ELF-1 (cell line): ENCODE measurements around the gene UTF1.
"Not testable (repeated sequence)": the region's sequence is repeated elsewhere in the genome, so short reads cannot be mapped to it uniquely, and the experiment has no call there.

Experiments used
- DNase-seq: peaks from one replicate; pipeline ENCODE4 v3.0.0-alpha.2; 2016; ENCODE audit warnings: low read depth, low spot score

Gene UTF1

GRCh38 chr10:133227256-133227655 lies 2.8 kb upstream of the UTF1 start:
- no peak for DNase-seq

GRCh38 chr10:133229265-133230043 lies 563 bp upstream of the UTF1 start:
- DNase-seq = no peak

DNA sequence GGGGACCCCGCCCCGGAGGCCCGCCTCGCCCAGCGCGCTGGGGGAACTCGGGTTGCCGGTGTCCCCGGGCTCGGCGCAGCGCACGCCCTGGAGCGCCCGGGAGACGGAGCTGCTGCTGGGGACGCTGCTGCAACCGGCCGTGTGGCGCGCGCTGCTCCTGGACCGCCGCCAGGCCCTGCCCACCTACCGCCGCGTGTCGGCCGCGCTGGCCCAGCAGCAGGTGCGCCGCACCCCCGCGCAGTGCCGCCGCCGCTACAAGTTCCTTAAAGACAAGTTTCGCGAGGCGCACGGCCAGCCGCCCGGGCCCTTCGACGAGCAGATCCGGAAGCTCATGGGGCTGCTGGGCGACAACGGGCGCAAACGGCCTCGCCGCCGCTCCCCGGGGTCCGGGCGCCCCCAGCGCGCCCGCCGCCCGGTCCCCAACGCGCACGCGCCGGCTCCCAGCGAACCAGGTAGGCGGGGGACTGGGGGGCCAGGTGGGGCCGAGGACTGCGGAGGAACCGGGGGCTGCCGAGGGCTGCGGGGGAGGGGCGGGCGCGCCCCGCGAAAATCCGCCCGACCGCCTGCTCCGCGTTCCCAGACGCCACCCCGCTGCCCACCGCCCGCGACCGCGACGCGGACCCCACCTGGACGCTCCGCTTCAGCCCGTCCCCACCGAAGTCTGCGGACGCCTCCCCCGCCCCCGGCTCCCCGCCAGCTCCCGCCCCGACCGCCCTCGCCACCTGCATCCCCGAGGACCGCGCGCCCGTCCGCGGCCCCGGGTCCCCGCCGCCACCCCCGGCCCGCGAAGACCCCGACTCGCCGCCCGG lies 574 bp downstream of the UTF1 start:
- no peak for DNase-seq

DNA sequence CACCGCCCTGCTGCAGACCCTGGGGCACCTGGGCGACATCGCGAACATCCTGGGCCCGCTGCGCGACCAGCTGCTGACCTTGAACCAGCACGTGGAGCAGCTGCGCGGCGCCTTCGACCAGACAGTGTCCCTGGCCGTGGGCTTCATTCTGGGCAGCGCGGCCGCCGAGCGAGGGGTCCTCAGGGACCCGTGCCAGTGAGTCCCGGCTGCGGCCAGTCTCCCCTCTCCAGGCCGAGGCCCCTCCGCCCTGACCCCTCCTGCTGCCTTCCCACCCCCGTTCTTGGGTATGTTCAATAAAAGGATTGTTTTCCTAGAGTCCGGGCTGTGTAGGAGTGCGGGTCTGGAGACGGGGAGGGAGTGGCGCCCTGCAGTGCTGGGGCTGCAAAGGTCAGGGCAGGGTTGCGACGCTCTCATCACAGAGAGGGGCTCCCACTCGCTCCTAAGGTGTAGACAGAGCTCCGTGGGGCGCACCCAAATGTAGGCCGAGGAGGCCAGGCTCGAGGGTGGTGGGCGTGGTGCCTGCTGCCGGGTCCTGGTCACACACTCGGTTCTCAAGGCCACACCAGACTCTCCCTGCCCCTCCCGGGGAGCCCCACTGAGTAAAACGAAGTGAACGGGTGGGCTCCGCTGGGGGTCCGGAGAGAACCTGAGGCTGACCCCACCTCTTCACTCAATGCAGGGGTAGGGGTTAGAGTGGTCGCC lies 1.4 kb downstream of the UTF1 start:
- DNase-seq = no peak

GRCh38 chr10:133231946-133232574 lies 2.0 kb downstream of the UTF1 start:
- DNase-seq = peak; percentile 82

GRCh38 chr10:133234796-133235195 lies 4.8 kb downstream of the UTF1 start:
- not testable (repeated sequence) for DNase-seq

DNA sequence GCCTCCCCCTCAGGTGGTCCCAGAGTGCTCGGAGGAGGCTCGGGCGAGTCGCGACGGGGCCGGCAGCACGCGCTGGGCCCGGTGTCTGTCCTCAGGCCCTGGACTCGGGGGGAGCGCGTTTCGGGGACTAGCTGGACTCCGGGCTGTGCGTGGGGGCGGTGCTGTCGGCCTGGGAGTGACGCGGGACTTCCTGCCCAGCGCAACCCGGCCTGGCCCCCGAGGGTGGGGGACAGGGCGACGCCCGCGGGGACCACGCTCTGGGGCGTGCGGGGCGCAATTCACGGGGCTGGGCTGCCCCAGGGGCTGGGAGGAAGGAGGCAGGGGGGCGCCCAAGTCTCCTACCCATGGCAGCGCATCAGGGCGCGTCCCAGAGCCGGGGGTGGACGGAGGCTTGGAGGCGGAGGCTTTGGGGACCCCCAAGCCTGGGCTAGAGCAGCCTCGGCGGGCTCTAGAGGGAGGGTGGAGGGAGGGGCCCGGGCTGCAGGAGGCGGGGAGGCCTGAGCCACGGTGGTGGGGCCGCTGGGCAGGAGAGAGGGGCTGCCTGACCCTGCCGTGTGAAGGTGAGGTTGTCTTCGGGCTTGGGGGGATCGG lies 5.3 kb downstream of the UTF1 start:
- DNase-seq = no peak

DNA sequence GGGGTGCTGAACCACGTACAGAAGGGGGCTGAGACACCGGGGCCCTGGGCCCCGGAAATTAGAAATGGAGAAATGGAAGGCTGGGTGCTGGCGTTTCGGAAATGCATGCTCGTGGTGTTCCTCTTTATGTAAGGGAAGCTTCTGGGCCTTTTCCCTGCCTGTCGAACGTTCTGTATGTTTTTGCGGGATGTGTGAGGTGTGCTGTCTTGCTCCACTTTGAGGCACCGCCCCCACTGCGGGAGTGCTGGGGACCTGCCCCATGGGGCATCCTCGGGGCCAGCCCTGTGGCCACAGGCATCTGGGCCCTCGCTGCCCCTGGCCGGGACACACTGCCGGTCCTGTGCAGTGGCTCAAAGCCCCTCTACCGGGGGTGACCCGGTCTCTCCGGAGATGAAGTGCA lies 5.9 kb downstream of the UTF1 start:
- no peak for DNase-seq

DNA sequence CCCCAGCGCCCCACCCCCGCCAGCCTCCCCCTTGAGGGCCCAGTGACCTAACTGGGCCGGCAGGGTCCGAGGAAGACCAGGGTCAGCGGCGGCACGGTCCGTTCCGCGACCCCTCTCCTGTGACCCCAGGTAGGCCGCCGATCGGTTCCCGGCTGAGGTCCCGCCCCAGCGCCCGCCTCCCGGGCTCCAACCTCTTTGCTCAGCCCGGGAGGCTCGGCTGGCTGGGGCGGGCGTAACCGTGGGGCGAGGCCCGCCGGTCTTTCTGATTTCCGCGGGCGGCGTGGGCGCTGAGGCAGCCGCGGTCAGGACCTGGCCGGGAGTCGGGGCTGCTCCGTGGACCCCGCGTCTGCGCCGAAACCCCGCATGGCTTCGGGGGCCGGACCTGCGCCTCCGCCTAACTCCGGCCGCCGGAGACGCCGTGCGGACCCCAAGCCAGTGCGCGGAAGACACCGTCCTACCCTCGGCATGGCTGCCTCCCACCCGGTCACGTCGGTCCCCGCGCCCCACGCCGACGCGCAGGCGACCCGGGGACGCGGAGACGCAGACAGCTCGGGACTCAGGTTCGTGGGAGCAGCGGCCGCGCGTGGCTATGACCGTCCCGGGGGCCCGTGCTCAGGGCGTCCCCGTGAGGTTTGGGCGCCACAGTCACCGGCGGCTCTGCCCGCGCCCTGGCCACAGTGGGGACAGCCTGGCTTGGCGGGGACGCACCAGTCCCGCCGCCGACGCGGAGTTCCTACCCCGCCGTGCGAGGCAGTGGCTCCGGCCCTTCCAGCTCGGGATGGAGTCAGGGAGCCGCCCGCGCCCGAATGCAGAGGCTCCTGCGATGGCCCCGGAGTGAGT lies 6.6 kb downstream of the UTF1 start:
- DNase-seq = no peak

GRCh38 chr10:133237241-133237587 lies 7.2 kb downstream of the UTF1 start:
- DNase-seq = no peak

DNA sequence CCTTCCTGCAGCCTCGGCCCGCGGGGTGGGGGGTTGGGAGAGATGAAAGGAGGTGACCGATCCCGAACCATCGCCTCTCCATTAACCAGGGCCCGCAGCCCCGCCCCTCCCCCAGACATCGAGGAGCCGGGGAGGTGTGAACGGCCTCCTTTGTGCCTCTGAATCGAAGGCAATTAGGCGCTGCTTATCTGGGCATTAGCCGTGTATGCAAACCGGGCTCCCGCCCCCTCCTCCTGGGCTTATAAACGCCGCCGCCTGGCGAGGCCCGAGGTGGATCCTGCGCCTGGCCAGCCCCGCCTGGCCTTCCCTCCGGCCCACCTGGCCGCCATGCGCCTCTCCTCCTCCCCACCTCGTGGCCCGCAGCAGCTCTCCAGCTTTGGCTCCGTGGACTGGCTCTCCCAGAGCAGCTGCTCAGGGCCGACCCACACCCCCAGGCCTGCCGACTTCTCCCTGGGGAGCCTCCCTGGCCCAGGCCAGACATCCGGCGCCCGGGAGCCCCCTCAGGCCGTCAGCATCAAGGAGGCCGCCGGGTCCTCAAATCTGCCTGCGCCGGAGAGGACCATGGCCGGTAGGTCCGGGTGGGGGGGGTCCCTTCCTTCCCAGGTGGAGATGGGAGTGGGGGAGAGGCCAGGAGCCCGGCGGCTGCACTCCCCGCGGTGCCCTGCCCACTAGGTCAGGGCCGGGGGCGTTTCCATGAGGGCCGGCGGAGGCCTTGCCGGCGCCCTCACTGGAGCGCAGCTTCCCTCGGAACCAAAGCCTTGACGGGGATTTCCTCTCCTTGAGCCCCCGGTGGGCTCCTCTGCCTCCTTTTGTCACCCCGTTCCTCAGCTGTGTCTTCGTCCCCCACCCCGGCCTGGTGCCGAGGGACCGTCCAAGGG lies 7.8 kb downstream of the UTF1 start, which contains the start of gene VENTX:
TSS of gene VENTX (plus strand) at position 268 of the 878 bp plus-strand sequence. CDS start at position 328, 60 bp downstream.
- peak; percentile 97 for DNase-seq

DNA sequence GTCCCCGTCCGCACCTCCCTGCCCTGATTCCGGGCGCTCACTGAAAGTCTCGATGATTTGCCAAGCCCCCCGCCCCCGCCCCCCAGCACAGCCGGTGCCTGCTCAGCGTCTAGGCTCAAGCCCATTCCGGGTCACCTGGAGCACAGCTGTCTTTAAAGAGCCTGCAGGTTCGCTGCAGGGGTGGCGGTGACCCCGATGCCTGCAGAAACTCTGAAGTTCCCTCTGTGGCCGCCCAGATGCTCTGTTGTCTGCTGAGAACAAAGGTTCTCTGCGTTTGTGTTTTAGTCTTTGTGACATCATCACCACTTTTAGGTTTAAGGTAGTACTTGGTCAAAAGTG lies 8.4 kb downstream of the UTF1 start:
- no peak for DNase-seq

DNA sequence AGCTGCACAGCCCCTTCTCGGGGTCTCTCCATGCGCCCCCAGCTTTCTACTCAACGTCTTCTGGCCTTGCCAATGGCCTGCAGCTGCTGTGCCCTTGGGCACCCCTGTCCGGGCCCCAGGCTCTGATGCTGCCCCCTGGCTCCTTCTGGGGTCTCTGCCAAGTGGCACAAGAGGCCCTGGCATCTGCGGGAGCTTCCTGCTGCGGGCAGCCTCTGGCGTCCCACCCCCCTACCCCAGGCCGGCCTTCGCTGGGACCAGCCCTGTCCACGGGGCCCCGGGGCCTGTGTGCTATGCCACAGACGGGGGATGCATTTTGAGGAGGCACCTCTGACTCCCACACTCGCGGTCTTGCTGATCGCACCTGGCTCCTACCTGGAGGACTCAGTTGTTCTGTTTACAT lies 10.0 kb downstream of the UTF1 start:
- no peak for DNase-seq

GRCh38 chr10:133241501-133242205 lies 11.6 kb downstream of the UTF1 start:
- DNase-seq = no peak

DNA sequence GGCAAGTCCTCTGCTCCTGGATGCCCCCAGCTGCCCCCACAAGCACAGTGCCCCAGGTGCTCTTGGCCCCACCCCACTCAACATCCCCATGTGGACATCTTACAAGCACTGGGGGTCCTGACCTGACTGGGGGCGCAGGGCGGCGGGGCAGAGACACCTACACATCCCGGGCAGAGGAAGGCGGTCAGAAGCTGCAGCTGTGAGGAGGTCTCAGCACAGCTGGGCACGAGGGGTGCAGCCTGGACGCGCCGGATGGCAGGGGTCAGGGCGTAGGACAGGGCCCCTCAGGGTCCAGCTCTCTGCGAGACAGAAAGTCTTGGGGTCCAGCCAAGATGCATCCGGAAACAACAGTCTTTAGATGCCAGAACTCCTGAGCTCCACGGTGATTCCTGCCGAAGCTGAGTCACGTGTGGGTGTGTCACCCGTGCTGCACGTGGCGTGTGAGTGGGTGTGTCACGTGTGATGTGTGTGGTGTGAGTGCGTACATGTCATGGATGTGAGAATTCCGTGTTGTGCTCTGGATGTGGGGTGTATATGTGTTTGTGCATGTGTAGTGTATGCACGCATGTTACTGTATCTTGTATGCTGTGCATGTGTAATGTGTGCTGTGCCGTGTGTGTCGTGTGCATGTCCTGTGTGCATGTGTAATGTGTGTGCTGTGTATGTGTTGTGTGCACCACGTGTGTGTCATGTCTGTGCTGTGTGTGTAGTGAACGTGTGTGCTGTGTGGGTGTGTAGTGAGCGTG lies 12.8 kb downstream of the UTF1 start:
- DNase-seq = no peak

DNA sequence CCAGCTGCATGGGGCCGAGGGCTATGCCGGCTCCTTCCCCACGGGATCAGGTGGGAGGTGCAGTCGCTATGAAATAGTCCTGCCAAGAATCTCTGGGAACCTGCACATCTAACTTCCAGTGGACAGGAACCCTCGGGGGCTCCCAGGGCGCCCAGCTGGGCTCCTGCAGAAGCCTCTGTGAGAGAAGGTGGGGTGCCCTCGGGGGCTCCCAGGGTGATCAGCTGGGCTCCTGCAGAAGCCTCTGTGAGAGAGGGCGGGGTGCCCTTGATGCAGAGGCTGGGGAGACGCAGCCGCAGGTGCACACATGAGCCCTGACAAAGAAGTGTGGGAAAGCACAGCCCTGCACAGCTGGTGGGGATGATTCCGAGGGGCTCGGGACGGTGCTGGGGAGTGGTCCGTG lies 13.6 kb downstream of the UTF1 start:
- no peak for DNase-seq

DNA sequence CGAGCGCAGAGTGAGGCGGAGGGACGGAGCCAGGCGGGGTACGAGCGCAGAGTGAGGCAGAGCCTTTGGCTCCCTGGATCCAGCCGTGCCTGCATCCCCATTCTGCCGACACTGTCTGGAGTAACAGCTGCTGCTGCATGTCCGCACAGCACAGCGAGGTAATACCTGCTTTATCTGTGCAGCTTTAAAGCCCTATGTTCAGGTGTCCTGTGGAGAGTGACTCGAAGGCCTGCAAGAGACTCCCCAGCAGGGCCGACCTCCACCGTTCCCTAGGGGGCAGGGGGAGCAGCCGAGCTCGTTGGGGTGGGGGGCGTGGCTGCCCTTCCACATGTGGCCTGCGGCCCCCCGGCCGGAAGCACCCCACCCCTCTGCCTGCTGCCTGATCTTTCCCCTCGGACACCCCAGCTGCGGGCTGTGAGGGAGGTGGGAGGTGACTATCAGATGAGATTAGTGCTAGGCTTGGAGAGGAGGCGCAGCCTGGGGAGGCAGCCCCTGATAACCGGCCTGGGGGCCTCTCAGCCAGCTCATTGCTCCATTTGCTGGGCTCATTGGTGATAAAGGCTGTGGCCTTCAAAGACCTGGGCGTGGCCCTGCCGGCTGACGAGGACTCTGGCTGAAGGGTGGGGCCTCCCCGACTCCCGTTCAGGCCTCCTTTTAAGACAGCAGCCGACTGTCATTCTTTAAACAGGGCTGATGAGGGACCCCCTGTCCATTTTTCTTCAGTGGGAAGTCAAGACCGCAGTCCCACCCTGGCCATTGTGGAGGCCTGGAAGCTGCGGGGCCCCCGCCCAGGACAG lies 15.6 kb downstream of the UTF1 start:
- DNase-seq = peak; percentile 74

DNA sequence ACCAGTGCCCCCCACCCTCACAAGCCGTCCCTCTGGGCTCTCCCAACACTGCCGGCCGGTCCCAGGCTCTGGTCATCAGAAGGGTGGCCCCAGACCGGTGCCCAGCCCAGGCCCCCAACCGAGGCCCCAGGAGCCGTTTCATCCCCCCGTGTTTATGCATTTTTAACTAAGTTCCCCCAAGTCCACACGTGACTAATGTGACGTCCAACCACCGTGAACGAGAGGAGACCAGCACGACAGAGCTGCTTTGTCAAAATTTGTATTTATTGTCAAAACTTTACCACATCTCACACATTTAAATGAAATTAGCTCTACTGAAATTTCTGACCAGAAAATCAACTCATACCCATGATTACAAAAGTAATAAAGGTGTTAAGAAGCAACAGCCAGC lies 16.2 kb downstream of the UTF1 start:
- no peak for DNase-seq
